SK-N-SH treated with all-trans-retinoic acid at 6 μM for 48 hours (cell line): ENCODE measurements around the gene IQSEC3.

Source experiments
- ARNTL ChIP-seq: fragments of 450-650 bp; formaldehyde crosslinking; IDR thresholded peaks from 2 replicates; pipeline ENCODE4 v1.5.0; 2020; ENCODE audit warnings: low read depth, mild to moderate bottlenecking, moderate library complexity, borderline replicate concordance
- BACH2 ChIP-seq: fragments of 250-450 bp; sonication (Bioruptor Pico); IDR thresholded peaks from 2 replicates; pipeline ENCODE4 v1.9.0; 2021; ENCODE audit warnings: mild to moderate bottlenecking, borderline replicate concordance
- ISL1 ChIP-seq: fragments of 250-450 bp; sonication (Bioruptor Pico); IDR thresholded peaks from 2 replicates; pipeline ENCODE4 v2.1.2; 2022; ENCODE audit warnings: mild to moderate bottlenecking, moderate library complexity
- RARB ChIP-seq: fragments of 250-450 bp; sonication (Bioruptor Pico); IDR thresholded peaks from 2 replicates; pipeline ENCODE4 v1.8.0; 2021; ENCODE audit warnings: mild to moderate bottlenecking, moderate library complexity
- TCF4 ChIP-seq: fragments of 250-450 bp; sonication (Bioruptor Pico); IDR thresholded peaks from 2 replicates; pipeline ENCODE4 v1.8.0; 2021; ENCODE audit warnings: mild to moderate bottlenecking, moderate library complexity, borderline replicate concordance
- ZFP3 ChIP-seq: fragments of 250-450 bp; sonication (Bioruptor Pico); IDR thresholded peaks from 2 replicates; pipeline ENCODE4 v1.5.0; 2020; ENCODE audit warnings: mild to moderate bottlenecking, moderate library complexity
- ZFP30 ChIP-seq: fragments of 450-650 bp; formaldehyde crosslinking; IDR thresholded peaks from 2 replicates; pipeline ENCODE4 v1.5.0; 2022; ENCODE audit warnings: mild to moderate bottlenecking, moderate library complexity
- ZNF565 ChIP-seq: fragments of 450-650 bp; formaldehyde crosslinking; conservative IDR thresholded peaks from 2 replicates; pipeline ENCODE4 v1.5.0; 2020; ENCODE audit warnings: low read depth, mild to moderate bottlenecking, moderate library complexity
- ZNF70 ChIP-seq: fragments of 450-650 bp; formaldehyde crosslinking; IDR thresholded peaks from 2 replicates; pipeline ENCODE4 v1.5.0; 2020; ENCODE audit warnings: mild to moderate bottlenecking, moderate library complexity
- ZNF8 ChIP-seq: fragments of 450-650 bp; formaldehyde crosslinking; IDR thresholded peaks from 2 replicates; pipeline ENCODE4 v1.5.0; 2020; ENCODE audit warnings: mild to moderate bottlenecking, moderate library complexity
- TF ChIP-seq, protein P1 (sequence below): fragments of 250-450 bp; sonication (Bioruptor Pico); IDR thresholded peaks from 2 replicates; pipeline ENCODE4 v1.8.0; 2020; ENCODE audit warnings: mild to moderate bottlenecking, moderate library complexity, borderline replicate concordance
- TF ChIP-seq, protein P2 (sequence below): fragments of 250-450 bp; sonication (Bioruptor Pico); IDR thresholded peaks from 2 replicates; pipeline ENCODE4 v1.5.0; 2020; ENCODE audit warnings: mild to moderate bottlenecking, moderate library complexity

DNA sequence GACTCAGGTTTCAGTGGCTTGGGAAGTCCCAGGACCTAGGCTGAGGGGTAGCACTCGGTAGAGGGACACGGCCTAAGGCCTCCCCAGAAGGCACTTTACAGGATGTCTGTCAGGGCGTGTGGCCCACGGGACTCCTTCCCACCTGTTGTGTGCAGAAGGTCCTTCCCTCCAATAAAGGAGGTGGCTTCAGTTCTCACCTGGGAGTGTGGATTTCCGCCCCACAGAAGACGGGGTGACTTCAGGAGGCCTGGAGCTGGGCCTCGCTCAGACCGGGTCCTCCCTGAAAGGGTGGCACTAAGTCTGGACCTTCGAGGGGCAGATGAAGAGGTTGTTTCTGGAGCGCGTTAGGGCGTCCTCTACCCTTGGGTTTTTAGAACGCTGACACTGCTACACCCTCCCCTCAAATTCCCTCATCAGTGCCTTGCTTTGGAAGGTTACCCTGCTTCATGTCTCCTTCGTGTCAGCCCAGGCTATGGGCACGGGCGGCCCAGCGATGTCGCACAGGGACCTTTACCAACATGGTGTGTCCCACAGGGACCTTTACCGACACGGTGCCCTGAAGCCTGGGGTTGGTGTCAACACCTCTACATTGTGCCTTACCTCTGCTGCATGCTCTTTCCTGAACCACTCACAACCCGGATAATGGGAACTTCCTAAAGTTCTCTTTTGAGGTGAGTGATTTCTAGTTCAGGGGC lies 140.3 kb downstream of the IQSEC3 start:
- TF ChIP-seq ARNTL (no peak), ZNF8 (no peak), ZFP30 (no peak), RARB (CRISPR knock-in tag) (no peak), ZNF565 (CRISPR knock-in tag) (no peak), TCF4 (CRISPR knock-in tag) (no peak), ZNF70 (CRISPR knock-in tag) (no peak), ZFP3 (CRISPR knock-in tag) (no peak), BACH2 (CRISPR knock-in tag) (no peak), ISL1 (CRISPR knock-in tag) (no peak)
- TF ChIP-seq, protein P1, sequence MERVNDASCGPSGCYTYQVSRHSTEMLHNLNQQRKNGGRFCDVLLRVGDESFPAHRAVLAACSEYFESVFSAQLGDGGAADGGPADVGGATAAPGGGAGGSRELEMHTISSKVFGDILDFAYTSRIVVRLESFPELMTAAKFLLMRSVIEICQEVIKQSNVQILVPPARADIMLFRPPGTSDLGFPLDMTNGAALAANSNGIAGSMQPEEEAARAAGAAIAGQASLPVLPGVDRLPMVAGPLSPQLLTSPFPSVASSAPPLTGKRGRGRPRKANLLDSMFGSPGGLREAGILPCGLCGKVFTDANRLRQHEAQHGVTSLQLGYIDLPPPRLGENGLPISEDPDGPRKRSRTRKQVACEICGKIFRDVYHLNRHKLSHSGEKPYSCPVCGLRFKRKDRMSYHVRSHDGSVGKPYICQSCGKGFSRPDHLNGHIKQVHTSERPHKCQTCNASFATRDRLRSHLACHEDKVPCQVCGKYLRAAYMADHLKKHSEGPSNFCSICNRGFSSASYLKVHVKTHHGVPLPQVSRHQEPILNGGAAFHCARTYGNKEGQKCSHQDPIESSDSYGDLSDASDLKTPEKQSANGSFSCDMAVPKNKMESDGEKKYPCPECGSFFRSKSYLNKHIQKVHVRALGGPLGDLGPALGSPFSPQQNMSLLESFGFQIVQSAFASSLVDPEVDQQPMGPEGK, result no peak
- TF ChIP-seq, protein P2, sequence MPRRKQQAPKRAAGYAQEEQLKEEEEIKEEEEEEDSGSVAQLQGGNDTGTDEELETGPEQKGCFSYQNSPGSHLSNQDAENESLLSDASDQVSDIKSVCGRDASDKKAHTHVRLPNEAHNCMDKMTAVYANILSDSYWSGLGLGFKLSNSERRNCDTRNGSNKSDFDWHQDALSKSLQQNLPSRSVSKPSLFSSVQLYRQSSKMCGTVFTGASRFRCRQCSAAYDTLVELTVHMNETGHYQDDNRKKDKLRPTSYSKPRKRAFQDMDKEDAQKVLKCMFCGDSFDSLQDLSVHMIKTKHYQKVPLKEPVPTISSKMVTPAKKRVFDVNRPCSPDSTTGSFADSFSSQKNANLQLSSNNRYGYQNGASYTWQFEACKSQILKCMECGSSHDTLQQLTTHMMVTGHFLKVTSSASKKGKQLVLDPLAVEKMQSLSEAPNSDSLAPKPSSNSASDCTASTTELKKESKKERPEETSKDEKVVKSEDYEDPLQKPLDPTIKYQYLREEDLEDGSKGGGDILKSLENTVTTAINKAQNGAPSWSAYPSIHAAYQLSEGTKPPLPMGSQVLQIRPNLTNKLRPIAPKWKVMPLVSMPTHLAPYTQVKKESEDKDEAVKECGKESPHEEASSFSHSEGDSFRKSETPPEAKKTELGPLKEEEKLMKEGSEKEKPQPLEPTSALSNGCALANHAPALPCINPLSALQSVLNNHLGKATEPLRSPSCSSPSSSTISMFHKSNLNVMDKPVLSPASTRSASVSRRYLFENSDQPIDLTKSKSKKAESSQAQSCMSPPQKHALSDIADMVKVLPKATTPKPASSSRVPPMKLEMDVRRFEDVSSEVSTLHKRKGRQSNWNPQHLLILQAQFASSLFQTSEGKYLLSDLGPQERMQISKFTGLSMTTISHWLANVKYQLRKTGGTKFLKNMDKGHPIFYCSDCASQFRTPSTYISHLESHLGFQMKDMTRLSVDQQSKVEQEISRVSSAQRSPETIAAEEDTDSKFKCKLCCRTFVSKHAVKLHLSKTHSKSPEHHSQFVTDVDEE (CRISPR knock-in tag), result no peak
